Neural cell (in vitro differentiated cells): ENCODE data around the gene KIF22. TPM values are rescaled to one million over a fixed set of nuclear protein-coding genes. Genes with fewer than 3 reads are reported as not detected.

Experiments used
- H2AFZ ChIP-seq: fragments of 200-600, 300-800 bp; sonication (generic), shearing (Covaris generic); 2 replicates; pipeline ENCODE4 v1.6.0; 2014; ENCODE audit warnings: low read depth, mild to moderate bottlenecking, antibody characterized with exemption, low read length, moderate library complexity
- H3F3A ChIP-seq: fragments of 200-600 bp; shearing (Covaris generic); 2 replicates; pipeline ENCODE4 v1.6.1; 2016; ENCODE audit warnings: mild to moderate bottlenecking, moderate library complexity, mixed read lengths, antibody characterized with exemption, low read length; ENCODE audit not compliant: insufficient read depth, poor library complexity, severe bottlenecking
- H3K27ac ChIP-seq: fragments of 200-600, 300-800 bp; sonication (generic), shearing (Covaris generic); 2 replicates; pipeline ENCODE4 v1.5.1; 2014; ENCODE audit warnings: mild to moderate bottlenecking, low read length, moderate library complexity
- H3K27me3 ChIP-seq: fragments of 300-800, 200-600 bp; sonication (generic), shearing (Covaris generic); 2 replicates; pipeline ENCODE4 v1.6.0; 2014; ENCODE audit warnings: mild to moderate bottlenecking, low read depth, low read length, moderate library complexity; ENCODE audit not compliant: insufficient read depth
- H3K36me3 ChIP-seq: fragments of 300-800, 200-600 bp; sonication (generic), shearing (Covaris generic); 2 replicates; pipeline ENCODE4 v1.5.1; 2014; ENCODE audit warnings: mild to moderate bottlenecking, antibody characterized with exemption, low read length, moderate library complexity; ENCODE audit not compliant: insufficient read depth
- H3K4me2 ChIP-seq: fragments of 300-800, 200-600 bp; sonication (generic), shearing (Covaris generic); 2 replicates; pipeline ENCODE4 v1.6.0; 2014; ENCODE audit warnings: mild to moderate bottlenecking, low read length
- H3K4me3 ChIP-seq: fragments of 300-800, 200-600 bp; sonication (generic), shearing (Covaris generic); 2 replicates; pipeline ENCODE4 v1.5.1; 2014; ENCODE audit warnings: mild to moderate bottlenecking, low read length, moderate library complexity
- H3K79me2 ChIP-seq: fragments of 200-600 bp; shearing (Covaris generic); replicated peaks from 2 replicates; pipeline ENCODE4 v1.6.0; 2014; ENCODE audit warnings: mild to moderate bottlenecking, low read length, moderate library complexity; ENCODE audit not compliant: insufficient read depth
- H3K9ac ChIP-seq: fragments of 300-800, 200-600 bp; sonication (generic), shearing (Covaris generic); 2 replicates; pipeline ENCODE4 v1.6.1; 2016; ENCODE audit warnings: mild to moderate bottlenecking, low read length, mixed read lengths
- H3K9me2 ChIP-seq: fragments of 200-600 bp; shearing (Covaris generic); 2 replicates; pipeline ENCODE4 v1.6.1; 2016; ENCODE audit warnings: mild to moderate bottlenecking, low read length, mixed read lengths; ENCODE audit not compliant: insufficient read depth
- H3K9me3 ChIP-seq: fragments of 200-600, 300-800 bp; sonication (generic), shearing (Covaris generic); 2 replicates; pipeline ENCODE4 v1.6.1; 2016; ENCODE audit warnings: mild to moderate bottlenecking, mixed run types, low read length, moderate library complexity, mixed read lengths
- H4K20me1 ChIP-seq: fragments of 200-600 bp; shearing (Covaris generic); 2 replicates; pipeline ENCODE4 v1.6.1; 2016; ENCODE audit warnings: mild to moderate bottlenecking, mixed run types; ENCODE audit not compliant: insufficient read depth
- EP300 ChIP-seq: fragments of 450-650 bp; conservative IDR thresholded peaks from 2 replicates; pipeline ENCODE4 v1.6.1; 2014; ENCODE audit warnings: antibody characterized with exemption, mild to moderate bottlenecking, moderate library complexity; ENCODE audit not compliant: poor library complexity, severe bottlenecking
- EZH2 ChIP-seq: fragments of 200-600, 300-800 bp; shearing (Covaris generic), sonication (generic); IDR thresholded peaks from 2 replicates; pipeline ENCODE4 v1.6.1; 2014; ENCODE audit warnings: antibody characterized with exemption, low read length, borderline replicate concordance, mild to moderate bottlenecking; ENCODE audit not compliant: insufficient read depth, poor library complexity, severe bottlenecking
- MXI1 ChIP-seq: fragments of 450-650 bp; conservative IDR thresholded peaks from 2 replicates; pipeline ENCODE4 v1.6.1; 2014; ENCODE audit warnings: antibody characterized with exemption, mild to moderate bottlenecking; ENCODE audit not compliant: poor library complexity, severe bottlenecking
- POLR2AphosphoS5 ChIP-seq: IDR thresholded peaks from 2 replicates; pipeline ENCODE4 v1.6.1; 2012
- RAD21 ChIP-seq: fragments of 450-650 bp; conservative IDR thresholded peaks from 2 replicates; pipeline ENCODE4 v1.6.1; 2014; ENCODE audit warnings: antibody characterized with exemption, mild to moderate bottlenecking, moderate library complexity
- SMC3 ChIP-seq: fragments of 450-650 bp; conservative IDR thresholded peaks from 2 replicates; pipeline ENCODE4 v1.6.1; 2014; ENCODE audit warnings: antibody characterized with exemption, mild to moderate bottlenecking, moderate library complexity; ENCODE audit not compliant: poor library complexity
- TAF1 ChIP-seq: IDR thresholded peaks from 2 replicates; pipeline ENCODE4 v1.6.1; 2012; ENCODE audit warnings: low read depth
- polyA plus RNA-seq: library from polyadenylated mRNA; depleted of rRNA; stranded (reverse); fragments of >200 nt; gene quantifications from 2 replicates; pipeline ENCODE4 v1.2.3, GENCODE V29; 2014
- TF ChIP-seq, protein P1 (sequence below): fragments of 450-650 bp; IDR thresholded peaks from 2 replicates; pipeline ENCODE4 v1.5.1; 2014; ENCODE audit warnings: antibody characterized with exemption, mild to moderate bottlenecking, moderate library complexity; ENCODE audit not compliant: poor library complexity, severe bottlenecking
- TF ChIP-seq, protein P2 (sequence below): IDR thresholded peaks from 2 replicates; pipeline ENCODE4 v1.6.1; 2012; ENCODE audit warnings: borderline replicate concordance

KIF22 gene
- polyA plus RNA-seq, 1 donor from 2014 or later: 81.1 TPM

DNA sequence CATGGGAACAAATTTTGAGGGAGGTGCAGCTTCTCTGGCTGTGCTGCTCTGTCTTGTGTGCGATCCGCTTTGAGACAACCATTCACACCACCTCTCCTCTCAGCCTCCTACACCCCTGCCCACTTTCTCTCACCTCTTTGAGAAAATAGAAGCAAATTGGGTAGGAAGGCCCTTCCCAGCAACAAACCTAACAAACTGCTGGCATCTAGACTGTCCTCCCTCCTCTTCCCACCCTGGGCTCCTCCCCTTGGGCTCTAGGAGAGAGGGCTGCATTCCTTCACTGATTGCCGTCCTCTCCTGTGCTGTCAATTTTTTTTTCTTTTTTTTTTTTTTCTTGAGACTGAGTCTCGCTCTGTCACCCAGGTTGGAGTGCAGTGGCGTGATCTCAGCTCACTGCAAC lies 59.0 kb downstream of the KIF22 start:
- Histone ChIP-seq H2AFZ (no peak overlapping the region), H3K27ac (no peak overlapping the region)

DNA sequence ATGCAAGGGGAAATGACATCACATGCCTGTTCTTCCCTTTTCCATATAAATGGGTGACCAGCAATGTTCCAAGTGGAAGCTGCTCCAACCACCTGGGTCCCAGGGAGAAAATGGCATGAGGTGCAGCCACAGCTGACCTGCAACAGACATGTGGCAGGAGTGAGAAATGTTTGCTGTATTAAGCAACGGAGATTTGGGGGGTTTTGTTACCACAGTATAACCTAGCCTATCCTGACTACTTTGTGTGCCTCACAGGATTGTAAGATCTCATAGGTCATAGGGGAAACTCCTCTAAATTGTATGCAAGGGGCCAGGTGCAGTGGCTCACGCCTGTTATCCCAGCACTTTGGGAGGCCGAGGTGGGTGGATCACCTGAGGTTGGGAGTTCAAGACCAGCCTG lies 60.4 kb downstream of the KIF22 start:
- Histone ChIP-seq H3K79me2 (no peaks in the 10 kb centered on the region), H3K4me2 (no peak overlapping the region), H2AFZ (no peak overlapping the region), H3K9me3 (no peaks in the 10 kb centered on the region), H3K36me3 (no peaks in the 10 kb centered on the region), H3K9me2 (no peaks in the 10 kb centered on the region), H3K27me3 (no peaks in the 10 kb centered on the region), H3K4me3 (no peak overlapping the region), H3K9ac (no peak overlapping the region), H3K27ac (no peak overlapping the region), H3F3A (no peaks in the 10 kb centered on the region), H4K20me1 (no peaks in the 10 kb centered on the region)
- no peak for TF ChIP-seq SMC3
- TF ChIP-seq, protein P1, sequence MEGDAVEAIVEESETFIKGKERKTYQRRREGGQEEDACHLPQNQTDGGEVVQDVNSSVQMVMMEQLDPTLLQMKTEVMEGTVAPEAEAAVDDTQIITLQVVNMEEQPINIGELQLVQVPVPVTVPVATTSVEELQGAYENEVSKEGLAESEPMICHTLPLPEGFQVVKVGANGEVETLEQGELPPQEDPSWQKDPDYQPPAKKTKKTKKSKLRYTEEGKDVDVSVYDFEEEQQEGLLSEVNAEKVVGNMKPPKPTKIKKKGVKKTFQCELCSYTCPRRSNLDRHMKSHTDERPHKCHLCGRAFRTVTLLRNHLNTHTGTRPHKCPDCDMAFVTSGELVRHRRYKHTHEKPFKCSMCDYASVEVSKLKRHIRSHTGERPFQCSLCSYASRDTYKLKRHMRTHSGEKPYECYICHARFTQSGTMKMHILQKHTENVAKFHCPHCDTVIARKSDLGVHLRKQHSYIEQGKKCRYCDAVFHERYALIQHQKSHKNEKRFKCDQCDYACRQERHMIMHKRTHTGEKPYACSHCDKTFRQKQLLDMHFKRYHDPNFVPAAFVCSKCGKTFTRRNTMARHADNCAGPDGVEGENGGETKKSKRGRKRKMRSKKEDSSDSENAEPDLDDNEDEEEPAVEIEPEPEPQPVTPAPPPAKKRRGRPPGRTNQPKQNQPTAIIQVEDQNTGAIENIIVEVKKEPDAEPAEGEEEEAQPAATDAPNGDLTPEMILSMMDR: no peak
- no peak for TF ChIP-seq RAD21
- TF ChIP-seq TAF1: no peak
- no peak for TF ChIP-seq EZH2
- TF ChIP-seq, protein P2, sequence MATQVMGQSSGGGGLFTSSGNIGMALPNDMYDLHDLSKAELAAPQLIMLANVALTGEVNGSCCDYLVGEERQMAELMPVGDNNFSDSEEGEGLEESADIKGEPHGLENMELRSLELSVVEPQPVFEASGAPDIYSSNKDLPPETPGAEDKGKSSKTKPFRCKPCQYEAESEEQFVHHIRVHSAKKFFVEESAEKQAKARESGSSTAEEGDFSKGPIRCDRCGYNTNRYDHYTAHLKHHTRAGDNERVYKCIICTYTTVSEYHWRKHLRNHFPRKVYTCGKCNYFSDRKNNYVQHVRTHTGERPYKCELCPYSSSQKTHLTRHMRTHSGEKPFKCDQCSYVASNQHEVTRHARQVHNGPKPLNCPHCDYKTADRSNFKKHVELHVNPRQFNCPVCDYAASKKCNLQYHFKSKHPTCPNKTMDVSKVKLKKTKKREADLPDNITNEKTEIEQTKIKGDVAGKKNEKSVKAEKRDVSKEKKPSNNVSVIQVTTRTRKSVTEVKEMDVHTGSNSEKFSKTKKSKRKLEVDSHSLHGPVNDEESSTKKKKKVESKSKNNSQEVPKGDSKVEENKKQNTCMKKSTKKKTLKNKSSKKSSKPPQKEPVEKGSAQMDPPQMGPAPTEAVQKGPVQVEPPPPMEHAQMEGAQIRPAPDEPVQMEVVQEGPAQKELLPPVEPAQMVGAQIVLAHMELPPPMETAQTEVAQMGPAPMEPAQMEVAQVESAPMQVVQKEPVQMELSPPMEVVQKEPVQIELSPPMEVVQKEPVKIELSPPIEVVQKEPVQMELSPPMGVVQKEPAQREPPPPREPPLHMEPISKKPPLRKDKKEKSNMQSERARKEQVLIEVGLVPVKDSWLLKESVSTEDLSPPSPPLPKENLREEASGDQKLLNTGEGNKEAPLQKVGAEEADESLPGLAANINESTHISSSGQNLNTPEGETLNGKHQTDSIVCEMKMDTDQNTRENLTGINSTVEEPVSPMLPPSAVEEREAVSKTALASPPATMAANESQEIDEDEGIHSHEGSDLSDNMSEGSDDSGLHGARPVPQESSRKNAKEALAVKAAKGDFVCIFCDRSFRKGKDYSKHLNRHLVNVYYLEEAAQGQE: no peak
- no peak for TF ChIP-seq EP300
- no peak for TF ChIP-seq MXI1
- TF ChIP-seq POLR2AphosphoS5: no peak

More for the DNA sequence above, 59.0 kb downstream of the KIF22 start:
- H3F3A ChIP-seq: no peaks in the 10 kb centered on the region
- H3K4me3 ChIP-seq: no peak overlapping the region
- no peaks in the 10 kb centered on the region for H3K9me2 ChIP-seq
- H3K27me3 ChIP-seq: no peaks in the 10 kb centered on the region
- no peaks in the 10 kb centered on the region for H3K36me3 ChIP-seq
- H3K4me2 ChIP-seq: no peak overlapping the region
- no peaks in the 10 kb centered on the region for H3K79me2 ChIP-seq
- H3K9ac ChIP-seq: no peak overlapping the region
- no peaks in the 10 kb centered on the region for H4K20me1 ChIP-seq
- TF ChIP-seq TAF1: no peak
- TF ChIP-seq, protein P1: no peak
- no peak for TF ChIP-seq MXI1
- TF ChIP-seq, protein P2: no peak
- no peak for TF ChIP-seq RAD21
- no peaks in the 10 kb centered on the region for H3K9me3 ChIP-seq
